Astrocyte (in vitro differentiated cells and primary cell): ENCODE results near the gene GNAO1.

ENCODE experiments used
- CTCF ChIP-seq: IDR thresholded peaks from 2 replicates; pipeline ENCODE4 v1.5.1; 2011; ENCODE audit warnings: low read depth, mild to moderate bottlenecking, inconsistent platforms, low read length, moderate library complexity; ENCODE audit not compliant: insufficient read depth
- EZH2 ChIP-seq: IDR thresholded peaks from 2 replicates; pipeline ENCODE4 v1.6.1; 2012; ENCODE audit warnings: mild to moderate bottlenecking, low read length, inconsistent platforms; ENCODE audit not compliant: insufficient read depth

- no peak for TF ChIP-seq CTCF
- no peak for TF ChIP-seq EZH2
Measured at GRCh38 chr16:56347166-56347565, 155.9 kb downstream of the GNAO1 start.
